Stimulated activated CD4-positive, alpha-beta T cell treated with anti-CD3 and anti-CD28 coated beads, Interleukin-1b, Interleukin-23, amount 100 ng/mL, for 24 hours (primary cell): ENCODE measurements around the gene DAAM1.

Experiments used
- DNase-seq, 4 experiments: peaks; one replicate each; pipeline ENCODE4 v3.0.0-alpha.2; 2020; ENCODE audit warnings: low read depth in 4 of 4, low spot score in 1 of 4

Gene DAAM1

GRCh38 chr14:59417311-59417710 lies 228.8 kb downstream of the DAAM1 start:
- DNase-seq, result no peak

- no peak for DNase-seq
Observed at GRCh38 chr14:59419303-59419702, 230.8 kb downstream of the DAAM1 start.
